Body of pancreas (tissue), 4 donors: ENCODE data around the gene PHF24. TPM values are rescaled to one million over a fixed set of nuclear protein-coding genes. Genes with fewer than 3 reads are reported as not detected.
"Not testable (repeated sequence)": the region's sequence is repeated elsewhere in the genome, so short reads cannot be mapped to it uniquely, and the experiment has no call there.

Experiments
- ATAC-seq: fragments of 150-250 bp; one replicate; pipeline ENCODE4 v1.9.1; 2016
- DNase-seq, 4 donors: peaks; one replicate each; pipeline ENCODE4 v3.0.0-alpha.2; 2019
- H3K27ac ChIP-seq, 4 donors: fragments of 200-600 bp; sonication (generic); 1 replicate in 3 of 4; 2 replicates in 1 of 4; pipeline versions ENCODE4 v1.5.1 to v1.6.1; 2016 to 2019; ENCODE audit warnings: mild to moderate bottlenecking in 1 of 4, mixed read lengths in 1 of 4, moderate library complexity in 1 of 4
- H3K27me3 ChIP-seq, 2 donors: fragments of 200-600 bp; sonication (generic); one replicate each; pipeline ENCODE4 v1.6.0; 2016; ENCODE audit warnings: mild to moderate bottlenecking in 1 of 2
- H3K36me3 ChIP-seq, 2 donors: fragments of 200-600 bp; sonication (generic); replicated peaks in 1 of 2; 2 replicates each; pipeline ENCODE4 v1.5.1; 2016; ENCODE audit warnings: low read depth in 2 of 2; ENCODE audit not compliant: insufficient read depth in 1 of 2
- H3K4me1 ChIP-seq: fragments of 200-600 bp; sonication (generic); one replicate; pipeline ENCODE4 v1.6.0; 2016
- H3K4me3 ChIP-seq, 2 donors: fragments of 200-600 bp; sonication (generic); 1 replicate in 1 of 2; 2 replicates in 1 of 2; pipeline ENCODE4 v1.5.1; 2016 to 2019
- H3K9me3 ChIP-seq, 3 donors: fragments of 200-600 bp; sonication (generic); 1 replicate in 2 of 3; 2 replicates in 1 of 3; pipeline ENCODE4 v1.5.1; 2016
- CTCF ChIP-seq, 7 experiments: fragments of 450-650 bp in 4 of 7; fragments of 200-600 bp in 3 of 7; sonication (generic) in 3 of 7; IDR thresholded peaks; one replicate each; pipeline ENCODE4 v1.5.1; 2016 to 2019; ENCODE audit warnings: antibody characterized with exemption in 7 of 7
- POLR2A ChIP-seq, 3 donors: fragments of 450-650 bp; IDR thresholded peaks; one replicate each; pipeline ENCODE4 v1.6.1; 2016; ENCODE audit warnings: antibody characterized with exemption in 3 of 3, mild to moderate bottlenecking in 2 of 3
- WGBS, 2 donors: methylation state at CpG; one replicate each; pipeline ENCODE4 v1.1.5; 2017; 5-methylcytosine and 5-hydroxymethylcytosine counted together
- intact Hi-C: fragments of 100-400 bp; cut with DNase I; formaldehyde crosslinking; loops from one replicate; pipeline ENCODE4 v1.15.1; 2023
- total RNA-seq, 2 donors: library from RNA; depleted of rRNA; stranded (reverse); fragments of >200 nt; gene quantifications; one replicate each; pipeline ENCODE4 v1.1.0, GENCODE V29; 2016

Gene PHF24
- total RNA-seq, 2 donors from 2014 or later = 0.26 TPM; not detected in 1

DNA sequence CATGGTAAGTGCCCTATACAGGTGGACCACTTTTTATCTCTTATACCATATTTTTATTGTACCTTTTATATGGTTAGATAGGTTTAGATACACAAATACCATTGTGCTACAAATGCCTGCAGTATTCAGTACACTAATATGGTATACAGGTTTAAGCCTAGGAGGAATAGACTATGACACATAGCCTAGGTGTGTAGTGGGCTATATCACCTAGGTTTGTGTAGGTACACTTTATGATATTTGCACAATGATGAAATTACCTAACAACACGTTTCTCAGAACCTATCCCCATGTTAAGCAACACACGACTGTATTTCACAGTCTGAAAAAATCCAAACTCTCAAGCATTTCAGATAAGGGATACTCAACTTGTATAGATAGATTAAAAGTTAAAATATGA lies 9.6 kb upstream of the PHF24 start:
- 68 to 70% methylated on average over 2 of the region's 2 CpGs for WGBS, 2 donors
- no peaks in the 10 kb centered on the region for H3K4me1 ChIP-seq
- no peak for ATAC-seq
- H3K27ac ChIP-seq = no peak overlapping the region
- no peak for DNase-seq
- intact Hi-C loops = no loop called here
- H3K27me3 ChIP-seq = no peaks in the 10 kb centered on the region
- no peak overlapping the region for H3K4me3 ChIP-seq
- no peaks in the 10 kb centered on the region for H3K36me3 ChIP-seq
- H3K9me3 ChIP-seq = no peaks in the 10 kb centered on the region
- TF ChIP-seq CTCF (IDR thresholded peaks at IDR 0.05) (no peak), POLR2A (IDR thresholded peaks at IDR 0.05) (no peak)

GRCh38 chr9:34954225-34954624 lies 3.9 kb upstream of the PHF24 start:
- H3K36me3 ChIP-seq = no peaks in the 10 kb centered on the region
- H3K27ac ChIP-seq = no peak overlapping the region
- no peak overlapping the region for H3K4me3 ChIP-seq
- H3K4me1 ChIP-seq = peaks cover 10% of the 10 kb centered on the region
- intact Hi-C loops = no loop called here
- 89% methylated on average over 2 of the region's 2 CpGs for WGBS, 2 donors
- ATAC-seq (no peak), DNase-seq (no peak)
- H3K9me3 ChIP-seq = no peaks in the 10 kb centered on the region
- H3K27me3 ChIP-seq = no peaks in the 10 kb centered on the region
- TF ChIP-seq POLR2A (IDR thresholded peaks at IDR 0.05) = no peak
- TF ChIP-seq CTCF (IDR thresholded peaks at IDR 0.05) = no peak

DNA sequence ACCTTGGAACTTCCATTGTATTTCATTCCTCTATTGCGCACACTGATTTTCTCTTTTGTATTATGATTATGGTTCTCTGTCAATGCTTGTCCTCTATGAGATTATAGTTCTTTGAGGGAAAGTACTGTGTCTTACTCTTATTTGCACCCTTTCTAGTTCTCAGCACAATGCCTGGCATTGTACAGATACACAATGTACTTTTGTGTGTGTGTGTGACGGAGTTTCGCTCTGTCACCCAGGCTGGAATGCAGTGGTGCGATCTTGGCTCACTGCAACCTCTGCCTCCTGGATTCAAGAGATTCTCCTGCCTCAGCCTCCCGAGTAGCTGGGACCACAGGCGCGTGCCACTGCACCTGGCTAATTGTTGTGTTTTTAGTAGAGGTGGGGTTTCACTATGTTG lies 2.0 kb upstream of the PHF24 start:
- intact Hi-C loops, ATAC-seq, DNase-seq, H3K4me3 ChIP-seq, H3K4me1 ChIP-seq, H3K36me3 ChIP-seq, H3K9me3 ChIP-seq, H3K27me3 ChIP-seq, H3K27ac ChIP-seq: not testable (repeated sequence)
- whole genome bisulfite sequencing, 2 donors = 81 to 90% methylated on average over 7 of the region's 7 CpGs

DNA sequence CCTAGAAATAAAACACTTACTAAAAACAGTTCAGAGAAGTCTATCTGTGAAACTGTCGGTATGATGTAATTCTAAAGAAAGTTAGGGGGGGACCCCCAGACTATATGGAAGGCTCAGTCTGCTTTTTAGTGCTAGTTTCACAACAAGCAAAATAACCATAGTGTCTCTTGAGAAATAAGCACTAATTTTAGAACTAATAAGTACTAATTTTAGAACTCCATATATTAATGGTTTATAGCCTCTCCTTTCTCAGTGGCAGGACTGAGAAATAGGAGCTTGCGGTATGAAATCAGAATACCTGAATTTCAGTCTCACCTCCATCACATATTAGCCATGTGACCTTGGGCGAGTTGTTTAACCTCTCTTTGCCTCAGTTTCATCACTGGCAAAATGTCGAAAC lies 1.4 kb upstream of the PHF24 start:
- no peak overlapping the region for H3K27ac ChIP-seq
- H3K9me3 ChIP-seq = no peaks in the 10 kb centered on the region
- ATAC-seq (no peak), DNase-seq (no peak)
- TF ChIP-seq POLR2A (IDR thresholded peaks at IDR 0.05) (no peak), CTCF (IDR thresholded peaks at IDR 0.05) (no peak)
- 70 to 76% methylated on average over 4 of the region's 4 CpGs for WGBS, 2 donors
- intact Hi-C loops = no loop called here
- no peaks in the 10 kb centered on the region for H3K27me3 ChIP-seq
- no peak overlapping the region for H3K4me3 ChIP-seq
- H3K4me1 ChIP-seq = peaks cover 10% of the 10 kb centered on the region
- no peaks in the 10 kb centered on the region for H3K36me3 ChIP-seq

DNA sequence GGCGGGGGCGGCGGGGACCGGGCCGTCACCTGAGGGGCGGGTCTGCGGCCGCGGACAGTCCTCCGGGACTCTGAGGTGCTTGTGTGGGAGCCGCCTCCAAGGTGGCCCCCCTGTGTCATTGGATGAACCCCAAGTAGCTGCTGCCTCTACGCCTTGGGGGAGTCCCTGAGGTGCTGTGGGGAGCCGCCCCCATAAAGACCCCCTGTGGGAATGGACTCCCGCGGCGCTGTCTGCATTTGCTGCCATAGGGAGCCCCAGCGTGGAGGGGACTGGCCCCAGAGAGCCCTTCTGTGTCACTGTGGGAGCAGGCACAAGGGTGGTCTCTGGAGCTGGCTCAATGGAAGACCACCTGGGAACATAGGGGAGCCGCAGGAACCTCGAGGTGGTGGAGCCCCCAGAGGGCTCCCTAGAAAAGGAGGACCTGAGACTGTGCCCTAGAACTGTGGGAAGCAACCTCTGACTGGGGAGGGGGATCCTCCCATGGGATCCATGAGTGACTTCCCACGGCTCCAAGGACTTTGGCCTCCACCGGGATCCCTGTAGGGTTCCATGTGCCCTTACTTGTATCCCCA lies 412 bp downstream of the PHF24 start:
- H3K27ac ChIP-seq = no peak overlapping the region
- whole genome bisulfite sequencing, 2 donors = 10 to 19% methylated on average over 6 to 21 of the region's 21 CpGs
- H3K4me3 ChIP-seq = no peak overlapping the region
- no peak for TF ChIP-seq CTCF (IDR thresholded peaks at IDR 0.05)
- no peak for TF ChIP-seq POLR2A (IDR thresholded peaks at IDR 0.05)
- H3K36me3 ChIP-seq = no peaks in the 10 kb centered on the region
- no peaks in the 10 kb centered on the region for H3K27me3 ChIP-seq
- no peak for DNase-seq
- no peaks in the 10 kb centered on the region for H3K9me3 ChIP-seq
- ATAC-seq = peak; percentile 7
- H3K4me1 ChIP-seq = peaks cover 10% of the 10 kb centered on the region
- intact Hi-C loops = no loop called here
